HG02970 (cell line): ENCODE data around the gene SSRP1.

ENCODE experiments used
- ATAC-seq: cut with Tn5 transposase; IDR thresholded peaks from one replicate; pipeline ENCODE4 v1.9.1; 2021; ENCODE audit warnings: mild to moderate bottlenecking, moderate library complexity, moderate number of reproducible peaks; ENCODE audit not compliant: unreplicated experiment, low FRiP score

SSRP1 gene

DNA sequence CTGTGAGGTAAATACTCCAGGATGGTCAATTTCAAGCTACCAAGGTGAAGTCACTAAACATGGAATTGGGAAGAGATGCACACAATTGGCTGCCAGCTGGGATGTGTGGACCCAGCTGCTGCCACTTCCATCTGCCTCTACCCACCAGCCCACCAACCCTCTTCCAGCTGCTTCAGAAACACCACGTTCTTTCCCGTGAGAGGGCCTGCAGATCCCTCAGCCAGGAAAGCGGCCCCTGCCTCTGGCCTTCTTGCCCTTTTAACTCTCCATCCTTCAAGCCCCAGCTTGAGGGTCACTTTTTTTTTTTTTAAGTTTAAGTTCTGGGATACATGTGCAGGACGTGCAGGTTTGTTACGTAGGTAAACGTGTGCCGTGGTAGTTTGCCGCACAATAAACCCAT lies 25.3 kb upstream of the SSRP1 start:
- ATAC-seq: no peak

DNA sequence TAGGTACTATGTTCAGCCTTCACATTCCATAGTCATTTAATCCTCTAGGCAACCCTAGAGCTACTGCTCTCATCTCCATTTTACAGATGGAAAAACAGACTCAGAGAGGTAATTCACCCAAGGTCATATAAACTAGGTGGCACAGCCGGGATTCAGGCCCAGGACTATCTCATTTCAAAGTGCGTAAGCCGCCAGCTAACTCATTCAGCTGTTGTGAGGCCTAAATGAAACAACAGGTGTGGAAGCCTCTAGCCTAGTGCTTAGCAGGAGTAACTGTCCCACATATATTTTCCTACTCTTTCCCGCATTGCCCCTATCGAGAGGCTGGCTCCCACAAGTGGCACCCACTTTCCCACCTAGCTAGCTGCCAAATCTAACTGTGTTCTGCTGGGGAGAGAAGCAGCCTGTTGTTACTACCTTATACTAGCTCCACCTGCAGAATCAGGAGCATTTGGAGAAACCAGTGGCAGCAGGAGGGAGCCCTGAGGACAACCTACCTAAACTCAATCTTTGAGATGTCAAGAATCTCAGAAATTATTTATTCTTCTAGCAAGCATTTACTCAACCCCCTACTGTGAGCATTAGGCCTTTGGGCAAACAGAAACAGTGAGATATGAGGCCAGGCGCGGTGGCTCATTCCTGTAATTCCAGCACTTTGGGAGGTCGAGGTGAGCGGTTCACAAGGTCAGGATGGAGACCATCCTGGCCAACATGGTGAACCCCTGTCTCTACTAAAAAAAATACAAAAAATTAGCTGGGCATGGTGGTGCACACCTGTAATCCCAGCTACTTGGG lies 24.4 kb upstream of the SSRP1 start:
- no peak for ATAC-seq

DNA sequence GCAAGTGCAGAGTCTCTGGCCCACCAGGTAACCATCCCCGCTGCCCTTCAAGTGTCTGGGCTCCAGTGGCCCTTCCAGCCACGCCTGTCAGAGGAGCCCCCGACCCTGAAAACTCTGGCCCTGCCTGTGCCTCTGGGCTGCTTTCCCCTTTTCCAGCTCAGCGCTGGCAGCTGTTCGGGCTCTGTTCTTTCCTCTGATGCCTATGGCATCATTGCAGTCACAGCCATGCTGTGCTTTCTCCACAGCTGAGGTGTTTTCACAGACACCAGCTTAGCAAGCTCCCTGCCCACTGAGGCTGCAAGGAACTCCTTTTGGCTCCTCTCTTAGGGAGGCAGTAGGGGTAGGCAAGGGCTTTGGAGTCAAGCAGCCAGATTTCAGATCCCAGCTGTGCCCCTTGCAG lies 23.7 kb upstream of the SSRP1 start:
- ATAC-seq: no peak

DNA sequence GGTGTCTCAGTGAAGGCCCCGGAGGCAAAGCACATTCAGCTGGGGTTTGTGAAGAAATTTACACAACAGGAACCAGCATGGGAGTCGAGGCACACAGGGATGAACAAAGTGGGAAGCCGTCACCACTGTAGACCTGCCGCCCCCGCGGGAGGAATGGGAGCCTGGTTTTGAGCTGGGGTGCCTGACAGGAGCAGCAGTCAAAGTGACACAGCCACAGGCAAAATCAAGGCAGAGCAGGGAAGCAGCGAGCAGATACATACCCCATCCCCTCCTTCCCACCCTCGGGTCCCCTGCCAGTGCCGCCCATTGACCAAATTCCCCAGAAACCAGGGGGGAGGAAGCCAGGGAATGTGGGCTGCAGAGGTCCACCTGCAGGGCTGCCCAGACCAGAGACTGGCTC lies 23.3 kb upstream of the SSRP1 start:
- no peak for ATAC-seq

DNA sequence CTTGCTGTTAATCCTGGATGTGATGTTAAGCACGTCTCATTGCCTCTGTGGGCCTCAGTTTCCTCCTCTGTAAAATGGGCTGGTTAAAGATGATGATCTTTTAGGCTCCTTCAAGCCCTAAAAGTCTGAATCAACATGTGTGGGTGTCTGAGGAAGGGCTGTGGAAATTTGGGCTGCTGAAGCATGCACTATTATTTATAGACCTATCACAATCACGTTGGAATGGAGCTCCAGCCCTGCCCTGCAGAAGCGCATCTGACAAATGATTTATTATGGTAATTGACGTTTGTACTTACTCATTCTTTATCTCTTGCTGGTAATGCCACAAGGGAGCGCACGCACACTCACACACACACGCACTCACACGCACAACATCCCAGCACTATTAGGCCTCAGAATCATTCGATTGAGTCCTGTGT lies 22.9 kb upstream of the SSRP1 start:
- ATAC-seq: no peak

DNA sequence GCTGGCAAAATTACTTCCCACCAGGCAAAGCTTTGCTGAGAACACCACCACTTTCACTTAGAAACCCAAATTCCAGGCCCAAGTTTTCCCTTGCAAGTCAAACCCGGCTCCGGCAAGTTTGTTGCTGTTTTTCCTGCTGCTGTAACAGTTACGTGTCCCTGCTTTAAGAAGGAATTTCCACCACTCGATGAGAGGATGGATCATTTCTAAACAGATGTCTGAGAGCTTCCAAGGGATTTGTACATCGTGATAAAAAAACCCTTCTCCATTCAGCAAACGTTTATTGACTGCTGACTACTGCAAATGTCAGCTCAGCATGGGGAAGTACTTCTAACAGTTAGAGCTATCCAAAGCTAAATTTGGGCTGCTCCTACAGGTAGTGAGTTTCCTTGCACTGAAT lies 22.2 kb upstream of the SSRP1 start:
- no peak for ATAC-seq

DNA sequence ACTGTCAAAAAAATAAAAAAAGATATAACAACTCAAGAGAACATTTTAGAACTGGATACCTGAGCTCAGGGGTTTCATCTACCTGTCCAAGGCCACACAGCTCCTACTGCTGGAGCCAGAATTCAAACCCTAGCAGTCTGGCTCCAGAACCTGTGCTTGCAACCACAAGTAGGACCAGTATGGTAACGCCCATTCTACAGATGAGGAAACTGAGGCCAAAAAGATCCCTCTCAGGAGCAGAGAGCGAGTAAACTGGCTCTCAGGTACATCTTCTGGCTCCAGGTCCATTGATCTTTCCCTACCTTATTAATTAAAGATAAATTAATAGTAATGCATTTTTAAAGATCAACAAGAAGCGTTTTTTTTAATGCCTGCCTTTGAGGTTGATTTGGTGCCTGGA lies 21.6 kb upstream of the SSRP1 start:
- ATAC-seq: no peak

DNA sequence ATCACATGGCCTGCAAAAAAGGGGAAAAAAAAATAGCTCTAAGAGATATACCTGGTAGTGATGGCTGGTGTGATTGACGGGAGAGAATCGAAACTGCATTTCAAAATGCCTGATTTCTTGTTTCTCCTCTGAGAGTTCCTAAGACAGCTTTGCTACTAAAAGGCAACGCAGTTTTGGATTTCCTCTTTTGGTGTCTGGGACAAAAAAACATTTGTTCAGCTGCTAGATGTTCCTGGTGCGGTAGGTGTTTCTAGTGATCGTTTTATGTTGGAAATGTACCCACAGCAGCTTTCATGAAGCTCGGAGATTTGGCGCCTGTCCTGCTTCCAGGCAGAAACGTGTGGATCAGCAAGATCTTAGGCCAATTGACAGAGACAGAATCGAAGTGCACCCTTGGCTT lies 20.6 kb upstream of the SSRP1 start:
- ATAC-seq: no peak

DNA sequence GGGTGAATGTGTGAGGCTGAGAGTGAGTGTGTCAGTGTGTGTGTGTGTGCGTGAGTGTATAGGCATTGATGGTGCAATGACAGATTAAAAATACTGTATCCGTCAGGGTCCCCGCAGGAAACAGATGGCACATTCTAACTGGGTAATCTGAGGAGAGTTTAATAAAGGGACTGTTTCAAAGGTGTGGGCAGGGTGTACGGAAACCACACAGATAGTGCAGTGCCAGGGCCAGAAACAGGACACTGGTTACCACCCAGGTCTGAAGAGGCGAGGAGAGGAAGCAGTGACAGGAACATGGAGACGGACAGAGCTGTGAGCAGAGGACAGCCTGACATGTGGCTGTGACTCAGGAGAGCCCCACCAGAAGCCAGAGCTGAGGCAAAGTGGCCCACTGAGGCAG lies 19.0 kb upstream of the SSRP1 start:
- no peak for ATAC-seq

DNA sequence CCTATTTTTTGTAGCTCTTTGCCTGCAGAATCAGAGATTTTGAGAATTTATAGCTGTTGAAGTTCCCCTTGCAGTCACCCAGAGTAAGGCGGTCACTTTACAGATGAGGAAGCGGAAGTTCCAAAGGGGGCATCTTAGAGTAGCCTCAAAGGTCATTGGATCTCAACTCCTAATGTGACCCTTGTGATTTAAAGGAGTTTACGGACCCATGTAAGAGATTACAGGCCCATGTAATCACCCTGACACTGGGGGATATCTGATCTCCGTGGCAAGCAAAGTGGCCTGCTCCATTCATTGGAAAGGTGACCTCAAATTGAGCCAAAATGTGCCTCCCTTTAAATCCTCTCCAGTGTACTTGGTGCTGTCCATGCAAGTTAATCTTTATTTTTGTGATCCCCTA lies 18.2 kb upstream of the SSRP1 start:
- ATAC-seq: no peak

DNA sequence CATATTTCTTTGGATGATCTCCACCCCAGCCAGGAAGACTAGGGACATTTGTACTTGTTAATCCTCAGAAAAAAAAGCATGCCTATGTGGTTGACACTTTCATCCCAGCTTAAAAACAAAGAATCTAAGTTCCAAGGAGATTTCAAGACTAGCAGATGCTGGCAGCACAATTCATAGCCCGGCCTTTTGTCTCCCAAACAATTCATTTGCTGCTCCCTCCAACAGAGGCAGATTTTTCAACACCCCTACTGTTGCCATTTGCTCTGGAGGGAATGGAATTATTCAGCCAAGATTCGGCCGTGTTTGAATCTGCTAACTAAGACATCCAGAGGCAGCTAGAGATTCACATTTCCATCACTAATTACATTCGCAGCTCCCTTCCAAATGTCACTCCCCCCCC lies 17.8 kb upstream of the SSRP1 start:
- no peak for ATAC-seq

DNA sequence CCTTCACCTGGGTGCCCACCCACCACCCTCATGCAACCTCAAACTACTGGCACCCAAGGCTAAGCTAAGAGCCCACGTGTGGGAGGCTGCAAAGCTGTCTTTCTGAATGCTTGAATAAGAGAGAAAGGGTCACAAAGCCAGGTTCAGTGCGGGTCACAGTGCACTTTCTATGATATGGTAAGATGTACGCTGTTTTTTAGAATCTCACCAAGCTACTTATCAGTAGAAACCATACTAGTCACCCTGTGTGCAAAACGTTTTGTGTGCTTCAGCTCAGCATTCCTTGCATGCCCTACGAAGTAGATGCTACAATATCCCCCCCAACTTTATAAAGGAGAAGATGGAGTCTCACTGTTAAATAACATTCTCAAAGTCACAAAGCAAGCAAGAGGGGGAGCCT lies 17.3 kb upstream of the SSRP1 start:
- no peak for ATAC-seq

DNA sequence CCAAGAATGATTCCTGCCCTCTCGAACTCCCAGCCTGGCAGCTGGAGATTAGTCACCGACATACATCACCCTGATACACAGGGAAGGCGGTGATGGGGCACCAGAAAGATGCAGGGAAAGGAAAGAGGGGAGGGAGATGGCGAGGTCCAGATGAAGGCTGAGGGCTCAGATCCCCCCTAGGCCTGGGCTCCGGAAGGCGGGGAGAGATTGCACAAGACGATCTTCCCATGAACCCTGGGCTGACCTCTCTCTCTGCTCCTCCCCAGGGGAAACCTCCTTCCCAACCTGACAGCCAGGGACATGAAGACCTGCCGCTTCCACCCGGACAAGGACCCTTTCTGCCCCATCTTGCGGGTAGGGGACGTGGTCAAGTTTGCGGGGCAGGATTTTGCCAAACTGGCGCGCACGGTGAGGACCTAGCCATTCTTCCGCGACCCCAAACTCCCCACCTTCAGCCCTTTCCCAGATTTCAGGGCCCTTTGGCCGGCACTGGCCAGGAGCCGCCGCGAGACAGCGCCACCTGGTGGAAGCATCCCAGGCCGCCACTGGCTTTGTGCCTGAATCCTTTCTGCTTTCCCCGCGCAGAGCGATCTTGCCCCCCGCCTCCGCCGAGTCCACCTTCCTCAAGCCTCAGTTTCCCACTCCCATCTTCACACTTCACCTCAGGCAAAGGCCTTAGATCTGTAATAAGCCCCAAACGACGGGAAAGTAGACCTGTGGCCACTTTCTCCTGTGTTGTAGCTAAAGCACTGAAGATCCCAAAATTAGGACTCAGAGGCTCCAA lies 14.0 kb upstream of the SSRP1 start:
- ATAC-seq: no peak

DNA sequence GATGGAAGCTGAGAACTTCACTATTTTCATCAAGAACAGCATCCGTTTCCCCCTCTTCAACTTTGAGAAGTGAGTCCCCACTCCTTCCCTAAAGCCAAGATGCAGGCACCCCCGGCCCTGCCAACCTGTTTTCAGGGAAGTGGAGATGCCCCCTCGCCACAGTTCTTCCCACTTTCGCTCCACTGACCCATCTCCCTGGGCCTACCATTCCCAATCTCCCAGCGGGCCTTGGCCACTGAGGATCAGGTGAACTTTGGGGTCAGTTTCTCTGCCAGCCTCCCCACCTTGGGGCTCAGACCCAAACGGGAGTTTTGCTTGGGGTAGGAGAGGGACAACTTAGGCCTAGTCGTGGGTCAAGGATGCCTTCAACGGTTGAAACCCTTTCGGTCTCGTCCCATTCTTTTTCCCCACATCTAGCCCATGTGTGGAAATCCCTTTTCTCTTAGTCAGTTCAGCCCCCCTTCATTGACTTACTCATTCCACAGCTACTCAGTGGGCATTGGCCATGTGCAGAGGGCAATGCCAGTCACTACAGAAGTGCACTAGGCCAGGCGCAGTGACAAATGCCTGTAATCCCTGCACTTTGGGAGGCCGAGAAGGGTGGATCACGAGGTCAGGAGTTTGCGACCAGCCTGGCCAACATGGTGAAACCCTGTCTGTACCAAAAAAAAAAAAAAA lies 13.1 kb upstream of the SSRP1 start:
- no peak for ATAC-seq

DNA sequence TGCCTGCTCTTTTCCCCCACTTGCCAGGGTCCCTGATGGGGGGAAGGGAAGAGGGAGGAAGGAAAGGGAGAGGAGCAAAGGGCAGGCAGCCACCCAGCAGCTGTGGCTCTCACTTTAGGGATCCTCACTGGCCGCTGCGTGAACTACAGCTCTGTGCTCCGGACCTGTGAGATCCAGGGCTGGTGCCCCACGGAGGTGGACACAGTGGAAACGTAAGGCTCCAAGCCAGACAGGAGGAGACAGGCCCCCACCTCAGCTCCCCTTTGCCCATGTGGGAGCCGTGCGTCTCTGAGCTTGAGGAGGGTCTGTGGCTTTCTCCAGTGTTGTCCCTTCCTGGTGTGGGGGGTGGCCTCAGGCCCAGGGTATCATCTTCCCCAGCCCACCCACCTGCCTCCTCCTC lies 12.4 kb upstream of the SSRP1 start:
- no peak for ATAC-seq

DNA sequence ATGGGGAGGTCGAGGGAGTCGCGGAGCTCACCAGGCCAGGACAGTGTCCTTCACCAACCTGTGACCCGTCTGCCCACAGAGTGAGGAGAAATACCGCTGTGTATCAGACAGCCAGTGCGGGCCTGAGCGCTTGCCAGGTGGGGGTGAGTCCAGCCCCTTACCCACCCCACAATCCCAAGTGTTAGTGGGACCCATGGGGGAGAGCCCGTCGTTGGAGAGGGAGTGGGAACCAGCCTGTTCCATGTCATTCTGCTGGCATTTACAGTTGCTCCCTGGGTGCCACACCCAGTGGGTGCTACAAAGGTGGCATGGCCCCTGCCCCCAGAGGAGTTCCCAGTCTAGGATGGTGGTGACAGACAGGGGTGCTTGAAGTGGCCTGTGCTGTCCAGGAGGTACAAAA lies 11.6 kb upstream of the SSRP1 start:
- ATAC-seq: no peak

DNA sequence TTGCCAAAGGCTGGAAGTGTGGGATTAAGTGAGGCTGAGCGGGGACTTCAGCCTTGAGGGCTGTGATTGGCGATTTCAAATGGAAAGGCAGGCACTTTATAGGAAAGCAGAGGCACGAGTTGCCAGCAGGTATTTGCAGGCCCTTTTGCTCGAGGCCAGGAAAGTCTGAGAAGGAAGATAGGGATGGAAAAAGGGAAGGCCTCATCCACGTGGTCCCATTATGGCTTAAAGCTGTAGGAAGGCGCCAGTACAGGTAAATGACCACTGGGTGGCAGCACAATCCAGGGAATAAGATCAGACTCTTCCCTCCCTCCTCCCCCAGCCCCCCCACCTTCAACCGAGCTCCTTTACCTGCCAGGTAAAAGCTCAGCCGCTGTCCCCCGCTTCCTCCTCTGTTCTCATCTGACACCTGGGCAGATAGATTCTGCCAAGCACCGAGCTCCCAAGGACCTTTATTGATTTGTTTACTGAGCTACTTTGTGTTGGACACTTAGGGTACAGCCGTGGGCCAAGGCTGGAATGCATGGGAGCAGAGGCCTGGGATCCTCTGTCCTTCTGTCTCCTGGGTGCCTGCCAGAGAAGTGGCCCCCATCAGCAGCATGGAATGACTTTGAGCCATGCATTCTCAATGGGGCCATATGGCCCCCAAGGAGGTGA lies 10.0 kb upstream of the SSRP1 start:
- no peak for ATAC-seq

DNA sequence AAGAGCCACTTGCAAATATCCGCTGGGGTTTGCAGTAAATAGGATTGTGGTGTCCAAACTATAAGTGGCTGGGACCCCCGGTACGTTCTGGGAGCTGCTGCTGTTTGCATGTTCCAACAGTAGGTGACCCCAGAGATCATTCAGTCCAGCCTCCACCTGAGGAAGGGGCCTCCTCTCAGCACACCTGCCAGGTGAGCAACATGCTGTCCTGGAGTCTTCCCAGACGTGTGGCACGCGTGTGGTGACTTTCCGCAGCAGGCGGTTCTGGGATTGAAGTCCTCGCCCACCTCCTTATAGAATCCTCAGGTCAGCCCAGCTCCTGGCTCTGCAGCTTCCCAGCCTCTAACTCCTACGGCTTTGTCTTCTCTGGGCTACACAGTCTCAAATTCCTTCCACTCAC lies 9.1 kb upstream of the SSRP1 start:
- ATAC-seq: no peak

DNA sequence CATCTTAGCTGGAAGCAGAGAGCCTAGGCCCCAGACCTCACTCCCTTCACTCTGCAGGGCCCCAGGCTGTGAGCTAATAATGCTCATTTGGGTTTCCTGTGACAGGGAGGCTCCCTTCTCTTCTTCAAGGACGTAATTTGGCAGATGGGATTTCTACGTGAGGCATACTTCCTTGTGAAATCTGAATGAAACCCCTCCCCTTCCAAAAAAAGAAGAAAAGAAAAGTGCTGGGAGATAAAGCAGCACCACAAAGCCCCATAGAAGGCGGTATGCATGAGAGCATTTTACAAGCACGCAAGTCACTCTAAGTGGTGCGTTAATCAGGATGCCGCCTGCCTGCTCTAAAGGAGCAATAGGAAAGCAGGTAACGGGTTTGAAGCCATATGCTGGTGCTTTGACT lies 8.1 kb upstream of the SSRP1 start:
- ATAC-seq: no peak

DNA sequence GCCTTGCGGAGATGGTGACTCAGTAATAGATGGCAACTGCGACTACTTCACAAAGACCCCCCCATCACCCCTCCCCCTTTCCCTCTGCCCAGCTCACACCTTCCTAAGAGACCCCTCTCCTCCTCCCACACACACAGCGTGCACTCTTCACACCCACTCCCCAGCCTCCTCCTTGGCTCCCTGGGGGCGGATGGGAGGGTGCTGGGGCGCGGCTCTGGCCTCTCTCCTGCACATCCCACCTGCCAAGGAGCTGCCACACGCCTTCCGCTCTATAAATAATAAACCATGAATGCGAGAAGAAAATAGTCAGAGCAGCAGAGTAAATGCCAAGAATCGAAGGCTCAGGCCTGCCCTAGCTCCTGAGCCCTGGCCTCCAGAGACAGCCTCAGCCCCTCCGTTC lies 7.0 kb upstream of the SSRP1 start:
- no peak for ATAC-seq

DNA sequence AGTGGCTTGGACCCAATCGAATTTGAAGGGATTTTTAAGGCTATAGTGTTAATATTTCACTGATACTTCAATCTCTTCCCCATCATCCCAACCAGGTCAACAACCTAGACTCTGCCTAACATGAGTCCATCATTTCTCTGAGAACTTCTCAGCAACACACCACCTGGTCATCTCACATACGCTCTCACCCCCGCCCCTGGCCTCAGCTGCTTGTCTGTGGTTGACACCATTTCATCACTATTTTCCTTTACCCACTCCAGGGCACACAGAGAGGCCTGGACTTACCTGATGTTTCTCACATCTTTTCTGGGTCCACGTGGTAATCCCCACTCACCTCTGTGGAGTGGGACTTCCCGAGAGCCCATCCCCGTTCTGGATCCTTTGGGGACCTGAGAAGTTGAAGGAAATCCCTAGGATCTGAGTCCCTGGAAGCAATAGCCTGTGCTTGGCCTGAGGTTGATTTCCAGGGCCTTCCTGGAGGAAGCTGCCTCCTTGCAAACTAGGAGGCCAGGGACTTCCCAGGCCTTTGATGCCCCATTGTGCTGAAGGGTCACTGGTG lies 5.6 kb upstream of the SSRP1 start:
- no peak for ATAC-seq
